ENCODE results near the gene FBXW10B. TPM values are rescaled to one million over a fixed set of nuclear protein-coding genes. Genes with fewer than 3 reads are reported as not detected.
"Not testable (repeated sequence)": the region's sequence is repeated elsewhere in the genome, so short reads cannot be mapped to it uniquely, and the experiment has no call there.

The FBXW10B gene
- total and polyA plus RNA-seq, 9 donors, result 0.59 to 2.5 (median 1.3) TPM

- H3K36me3 ChIP-seq (ENCODE audit: control insufficient read depth, insufficient read depth, low read length); DNase-seq; H3K27me3 ChIP-seq (ENCODE audit: control insufficient read depth, insufficient read depth, low read length); H3K9me3 ChIP-seq (replicated peaks; ENCODE audit: control insufficient read depth, low read depth, low read length); H3K4me3 ChIP-seq (ENCODE audit: low read length): not testable (repeated sequence)
- WGBS (ENCODE audit: insufficient coverage), result no CpG with 5 or more reads among the region's 3 CpGs
- Histone ChIP-seq H3K27ac (ENCODE audit: low read length) (peak overlapping the region; percentile 51), H3K4me1 (ENCODE audit: control insufficient read depth, insufficient read depth, low read length) (peaks cover 38% of the 10 kb centered on the region)
Measured at GRCh38 chr17:15654401-15654800, 34.9 kb upstream of the FBXW10B start.

GRCh38 chr17:15652960-15653359, 33.5 kb upstream of the FBXW10B start:
- Histone ChIP-seq H3K4me1 (ENCODE audit: control insufficient read depth, insufficient read depth, low read length) (peaks cover 43% of the 10 kb centered on the region), H3K4me3 (ENCODE audit: low read length) (no peak overlapping the region)

GRCh38 chr17:15651583-15652110, 32.1 kb upstream of the FBXW10B start:
- H3K9me3 ChIP-seq (replicated peaks; ENCODE audit: control insufficient read depth, low read depth, low read length), result no peaks in the 10 kb centered on the region
- WGBS (ENCODE audit: insufficient coverage), result 0% methylated on average over 7 of the region's 8 CpGs
- H3K27ac ChIP-seq (ENCODE audit: low read length), result peak overlapping the region; percentile 90
- peak; percentile 99 for DNase-seq
- H3K27me3 ChIP-seq (ENCODE audit: control insufficient read depth, insufficient read depth, low read length), result no peaks in the 10 kb centered on the region
- H3K4me1 ChIP-seq (ENCODE audit: control insufficient read depth, insufficient read depth, low read length), result peaks cover 43% of the 10 kb centered on the region
- peaks cover 5% of the 10 kb centered on the region for H3K36me3 ChIP-seq (ENCODE audit: control insufficient read depth, insufficient read depth, low read length)
- peak overlapping the region; percentile 56 for H3K4me3 ChIP-seq (ENCODE audit: low read length)

More at GRCh38 chr17:15652960-15653359, 33.5 kb upstream of the FBXW10B start:
- Histone ChIP-seq H3K27ac (ENCODE audit: low read length) (no peak overlapping the region), H3K36me3 (ENCODE audit: control insufficient read depth, insufficient read depth, low read length) (peaks cover 5% of the 10 kb centered on the region), H3K27me3 (ENCODE audit: control insufficient read depth, insufficient read depth, low read length) (no peaks in the 10 kb centered on the region), H3K9me3 (replicated peaks; ENCODE audit: control insufficient read depth, low read depth, low read length) (no peaks in the 10 kb centered on the region)
- no peak for DNase-seq
- WGBS (ENCODE audit: insufficient coverage), result 72% methylated on average over 4 of the region's 6 CpGs

- Histone ChIP-seq H3K4me1 (ENCODE audit: control insufficient read depth, insufficient read depth, low read length) (peaks cover 44% of the 10 kb centered on the region), H3K4me3 (ENCODE audit: low read length) (peak overlapping the region; percentile 56), H3K27me3 (ENCODE audit: control insufficient read depth, insufficient read depth, low read length) (no peaks in the 10 kb centered on the region), H3K27ac (ENCODE audit: low read length) (peak overlapping the region; percentile 90), H3K9me3 (replicated peaks; ENCODE audit: control insufficient read depth, low read depth, low read length) (no peaks in the 10 kb centered on the region), H3K36me3 (ENCODE audit: control insufficient read depth, insufficient read depth, low read length) (peaks cover 4% of the 10 kb centered on the region)
- no peak for DNase-seq
- 24% methylated on average over 10 of the region's 14 CpGs for WGBS (ENCODE audit: insufficient coverage)
Measured at GRCh38 chr17:15650741-15651582, 31.5 kb upstream of the FBXW10B start.

- Histone ChIP-seq H3K27me3 (ENCODE audit: control insufficient read depth, insufficient read depth, low read length) (no peaks in the 10 kb centered on the region), H3K4me3 (ENCODE audit: low read length) (peak overlapping the region; percentile 56)
Measured at GRCh38 chr17:15649861-15650421, 30.4 kb upstream of the FBXW10B start.

GRCh38 chr17:15648386-15648785, 28.9 kb upstream of the FBXW10B start:
- DNase-seq, result no peak
- Histone ChIP-seq H3K36me3 (ENCODE audit: control insufficient read depth, insufficient read depth, low read length) (peaks cover 2% of the 10 kb centered on the region), H3K9me3 (replicated peaks; ENCODE audit: control insufficient read depth, low read depth, low read length) (no peaks in the 10 kb centered on the region), H3K27ac (ENCODE audit: low read length) (peak overlapping the region; percentile 37), H3K4me1 (ENCODE audit: control insufficient read depth, insufficient read depth, low read length) (peaks cover 43% of the 10 kb centered on the region), H3K27me3 (ENCODE audit: control insufficient read depth, insufficient read depth, low read length) (no peaks in the 10 kb centered on the region), H3K4me3 (ENCODE audit: low read length) (peak overlapping the region; percentile 4)
- 46% methylated on average over 5 of the region's 5 CpGs for WGBS (ENCODE audit: insufficient coverage)

More at GRCh38 chr17:15649861-15650421, 30.4 kb upstream of the FBXW10B start:
- Histone ChIP-seq H3K27ac (ENCODE audit: low read length) (peak overlapping the region; percentile 90), H3K4me1 (ENCODE audit: control insufficient read depth, insufficient read depth, low read length) (peaks cover 49% of the 10 kb centered on the region), H3K9me3 (replicated peaks; ENCODE audit: control insufficient read depth, low read depth, low read length) (no peaks in the 10 kb centered on the region), H3K36me3 (ENCODE audit: control insufficient read depth, insufficient read depth, low read length) (peaks cover 2% of the 10 kb centered on the region)
- no CpG with 5 or more reads among the region's 6 CpGs for WGBS (ENCODE audit: insufficient coverage)
- DNase-seq, result peak; percentile 88

- not testable (repeated sequence) for H3K9me3 ChIP-seq (replicated peaks; ENCODE audit: control insufficient read depth, low read depth, low read length); H3K36me3 ChIP-seq (ENCODE audit: control insufficient read depth, insufficient read depth, low read length); H3K27me3 ChIP-seq (ENCODE audit: control insufficient read depth, insufficient read depth, low read length); H3K4me3 ChIP-seq (ENCODE audit: low read length)
- DNase-seq, result peak; percentile 85
- H3K27ac ChIP-seq (ENCODE audit: low read length), result peak overlapping the region; percentile 88
- peaks cover 35% of the 10 kb centered on the region for H3K4me1 ChIP-seq (ENCODE audit: control insufficient read depth, insufficient read depth, low read length)
- no CpG with 5 or more reads among the region's 5 CpGs for WGBS (ENCODE audit: insufficient coverage)
Measured at GRCh38 chr17:15645942-15646312, 26.4 kb upstream of the FBXW10B start.

GRCh38 chr17:15645099-15645941, 25.8 kb upstream of the FBXW10B start:
- peak; percentile 80 for DNase-seq
- H3K36me3 ChIP-seq (ENCODE audit: control insufficient read depth, insufficient read depth, low read length); H3K27me3 ChIP-seq (ENCODE audit: control insufficient read depth, insufficient read depth, low read length); H3K4me3 ChIP-seq (ENCODE audit: low read length); H3K9me3 ChIP-seq (replicated peaks; ENCODE audit: control insufficient read depth, low read depth, low read length): not testable (repeated sequence)
- 6% methylated on average over 2 of the region's 10 CpGs for WGBS (ENCODE audit: insufficient coverage)
- peak overlapping the region; percentile 88 for H3K27ac ChIP-seq (ENCODE audit: low read length)
- H3K4me1 ChIP-seq (ENCODE audit: control insufficient read depth, insufficient read depth, low read length), result peaks cover 30% of the 10 kb centered on the region

- H3K9me3 ChIP-seq (replicated peaks; ENCODE audit: control insufficient read depth, low read depth, low read length); H3K4me3 ChIP-seq (ENCODE audit: low read length); H3K27me3 ChIP-seq (ENCODE audit: control insufficient read depth, insufficient read depth, low read length); DNase-seq; H3K27ac ChIP-seq (ENCODE audit: low read length); H3K36me3 ChIP-seq (ENCODE audit: control insufficient read depth, insufficient read depth, low read length): not testable (repeated sequence)
- peaks cover 11% of the 10 kb centered on the region for H3K4me1 ChIP-seq (ENCODE audit: control insufficient read depth, insufficient read depth, low read length)
- WGBS (ENCODE audit: insufficient coverage), result no CpG with 5 or more reads among the region's 12 CpGs
Measured at GRCh38 chr17:15642505-15643251, 23.2 kb upstream of the FBXW10B start.
